Testis (tissue), 2 donors: Measurements from ENCODE around the gene GREB1.

ENCODE experiments used
- POLR2A ChIP-seq: fragments of 450-650 bp; IDR thresholded peaks from one replicate; pipeline ENCODE4 v1.6.1; 2017; ENCODE audit warnings: antibody characterized with exemption, mild to moderate bottlenecking, moderate library complexity
- TF ChIP-seq, protein P1 (sequence below), 3 experiments: fragments of 450-650 bp in 2 of 3; fragments of 200-600 bp in 1 of 3; sonication (generic) in 1 of 3; IDR thresholded peaks; one replicate each; pipeline ENCODE4 v1.5.1; 2016 to 2019; ENCODE audit warnings: antibody characterized with exemption in 3 of 3, mild to moderate bottlenecking in 2 of 3, moderate library complexity in 1 of 3

DNA sequence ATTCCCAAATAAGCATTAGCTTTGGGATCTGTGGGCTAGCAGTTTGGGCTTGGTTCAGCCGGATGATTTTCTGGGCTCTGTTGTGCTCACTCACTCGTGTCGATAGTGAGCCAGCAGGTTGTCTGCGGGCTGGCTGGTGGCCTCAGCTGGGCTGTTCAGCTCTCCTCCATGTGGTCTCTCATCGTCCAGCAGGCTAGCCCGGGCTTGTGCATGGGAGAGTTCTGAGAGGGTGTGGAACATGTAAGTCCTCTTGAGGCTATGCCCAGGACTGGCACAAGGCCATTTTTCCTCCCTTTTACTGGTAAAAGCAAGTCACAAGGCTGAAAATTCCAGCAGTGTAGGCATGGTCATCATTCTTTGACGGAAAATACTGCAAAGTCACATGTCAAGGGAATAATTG lies 97.6 kb downstream of the GREB1 start:
- TF ChIP-seq, protein P1, sequence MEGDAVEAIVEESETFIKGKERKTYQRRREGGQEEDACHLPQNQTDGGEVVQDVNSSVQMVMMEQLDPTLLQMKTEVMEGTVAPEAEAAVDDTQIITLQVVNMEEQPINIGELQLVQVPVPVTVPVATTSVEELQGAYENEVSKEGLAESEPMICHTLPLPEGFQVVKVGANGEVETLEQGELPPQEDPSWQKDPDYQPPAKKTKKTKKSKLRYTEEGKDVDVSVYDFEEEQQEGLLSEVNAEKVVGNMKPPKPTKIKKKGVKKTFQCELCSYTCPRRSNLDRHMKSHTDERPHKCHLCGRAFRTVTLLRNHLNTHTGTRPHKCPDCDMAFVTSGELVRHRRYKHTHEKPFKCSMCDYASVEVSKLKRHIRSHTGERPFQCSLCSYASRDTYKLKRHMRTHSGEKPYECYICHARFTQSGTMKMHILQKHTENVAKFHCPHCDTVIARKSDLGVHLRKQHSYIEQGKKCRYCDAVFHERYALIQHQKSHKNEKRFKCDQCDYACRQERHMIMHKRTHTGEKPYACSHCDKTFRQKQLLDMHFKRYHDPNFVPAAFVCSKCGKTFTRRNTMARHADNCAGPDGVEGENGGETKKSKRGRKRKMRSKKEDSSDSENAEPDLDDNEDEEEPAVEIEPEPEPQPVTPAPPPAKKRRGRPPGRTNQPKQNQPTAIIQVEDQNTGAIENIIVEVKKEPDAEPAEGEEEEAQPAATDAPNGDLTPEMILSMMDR (IDR thresholded peaks at IDR 0.05), result no peak
- no peak for TF ChIP-seq POLR2A
